H9 (cell line): ENCODE results near the gene NOL11. TPM values are rescaled to one million over a fixed set of nuclear protein-coding genes. Genes with fewer than 3 reads are reported as not detected.

Experiments used
- DNase-seq: peaks from one replicate; pipeline ENCODE4 v3.0.0-alpha.2; 2017
- H2AFZ ChIP-seq: one replicate; pipeline ENCODE4 v1.6.1; 2013; ENCODE audit warnings: mild to moderate bottlenecking, low read length, control low read depth, moderate library complexity
- H2AK5ac ChIP-seq: 2 replicates; pipeline ENCODE4 v1.6.1; 2013; ENCODE audit warnings: low read length, control low read depth, mixed read lengths; ENCODE audit not compliant: insufficient read length
- H2BK120ac ChIP-seq: one replicate; pipeline ENCODE4 v1.6.1; 2013; ENCODE audit warnings: low read depth, mild to moderate bottlenecking, low read length, control low read depth, inconsistent platforms; ENCODE audit not compliant: poor library complexity, severe bottlenecking
- H2BK12ac ChIP-seq: 2 replicates; pipeline ENCODE4 v1.6.1; 2013; ENCODE audit warnings: low read length, control low read depth, mixed read lengths, low read depth; ENCODE audit not compliant: insufficient read length
- H2BK15ac ChIP-seq: 2 replicates; pipeline ENCODE4 v1.6.1; 2013; ENCODE audit warnings: low read depth, low read length, control low read depth
- H2BK20ac ChIP-seq: one replicate; pipeline ENCODE4 v1.6.1; 2013; ENCODE audit warnings: low read depth, mild to moderate bottlenecking, low read length, control low read depth, inconsistent platforms; ENCODE audit not compliant: poor library complexity, severe bottlenecking
- H2BK5ac ChIP-seq: 2 replicates; pipeline ENCODE4 v1.6.1; 2013; ENCODE audit warnings: low read length, control low read depth, mixed read lengths; ENCODE audit not compliant: insufficient read length
- H3K14ac ChIP-seq: 2 replicates; pipeline ENCODE4 v1.6.1; 2013; ENCODE audit warnings: low read length, control low read depth; ENCODE audit not compliant: insufficient read depth
- H3K18ac ChIP-seq: 2 replicates; pipeline ENCODE4 v1.6.1; 2013; ENCODE audit warnings: low read depth, mild to moderate bottlenecking, mixed read lengths, low read length, control low read depth; ENCODE audit not compliant: insufficient read length
- H3K23ac ChIP-seq: 2 replicates; pipeline ENCODE4 v1.6.1; 2013; ENCODE audit warnings: low read length, control low read depth, mixed read lengths, low read depth; ENCODE audit not compliant: insufficient read length
- H3K23me2 ChIP-seq: 2 replicates; pipeline ENCODE4 v1.6.1; 2013; ENCODE audit warnings: low read depth, mild to moderate bottlenecking, mixed read lengths, low read length, control low read depth; ENCODE audit not compliant: insufficient read length, poor library complexity, severe bottlenecking
- H3K27ac ChIP-seq: 2 replicates; pipeline ENCODE4 v1.5.1; 2013; ENCODE audit warnings: low read length, control low read depth, mixed read lengths, low read depth; ENCODE audit not compliant: insufficient read length
- H3K27me3 ChIP-seq: 2 replicates; pipeline ENCODE4 v1.6.1; 2013; ENCODE audit warnings: low read length, control low read depth, inconsistent platforms; ENCODE audit not compliant: insufficient read depth
- H3K4ac ChIP-seq: 2 replicates; pipeline ENCODE4 v1.6.1; 2013; ENCODE audit warnings: low read depth, mild to moderate bottlenecking, control low read depth, inconsistent platforms, low read length, moderate library complexity
- H3K4me1 ChIP-seq: 2 replicates; pipeline ENCODE4 v1.6.1; 2013; ENCODE audit warnings: low read length, control low read depth, inconsistent platforms; ENCODE audit not compliant: insufficient read depth
- H3K4me2 ChIP-seq: 2 replicates; pipeline ENCODE4 v1.6.1; 2013; ENCODE audit warnings: low read length, control low read depth, mixed read lengths; ENCODE audit not compliant: insufficient read length, insufficient read depth
- H3K56ac ChIP-seq: 2 replicates; pipeline ENCODE4 v1.6.1; 2013; ENCODE audit warnings: low read depth, mild to moderate bottlenecking, mixed read lengths, low read length, control low read depth; ENCODE audit not compliant: insufficient read length
- H3K79me1 ChIP-seq: 2 replicates; pipeline ENCODE4 v1.6.1; 2013; ENCODE audit warnings: low read depth, mild to moderate bottlenecking, moderate library complexity, low read length, control low read depth, inconsistent platforms; ENCODE audit not compliant: insufficient read depth, poor library complexity, severe bottlenecking
- H3K79me2 ChIP-seq: 2 replicates; pipeline ENCODE4 v1.6.1; 2013; ENCODE audit warnings: low read length, control low read depth, inconsistent platforms; ENCODE audit not compliant: insufficient read depth
- H3K9ac ChIP-seq: 2 replicates; pipeline ENCODE4 v1.6.1; 2013; ENCODE audit warnings: low read length, control low read depth, mixed read lengths; ENCODE audit not compliant: insufficient read length; ENCODE audit errors: extremely low read depth
- H3K9me3 ChIP-seq: one replicate; pipeline ENCODE4 v1.6.1; 2013; ENCODE audit warnings: low read depth, low read length, inconsistent platforms; ENCODE audit not compliant: control insufficient read depth
- H3T11ph ChIP-seq: one replicate; pipeline ENCODE4 v1.6.1; 2013; ENCODE audit warnings: mild to moderate bottlenecking, low read length, control low read depth, inconsistent platforms
- H4K20me1 ChIP-seq: one replicate; pipeline ENCODE4 v1.6.1; 2013; ENCODE audit not compliant: control insufficient read depth, insufficient read length, insufficient read depth
- H4K5ac ChIP-seq: 2 replicates; pipeline ENCODE4 v1.6.1; 2013; ENCODE audit warnings: low read depth, mild to moderate bottlenecking, mixed read lengths, low read length, control low read depth; ENCODE audit not compliant: insufficient read length
- H4K8ac ChIP-seq: replicated peaks from 2 replicates; pipeline ENCODE4 v1.6.1; 2013; ENCODE audit warnings: low read length, control low read depth, mixed read lengths, low read depth; ENCODE audit not compliant: insufficient read length
- H4K91ac ChIP-seq: 2 replicates; pipeline ENCODE4 v1.6.1; 2013; ENCODE audit warnings: low read depth, mild to moderate bottlenecking, moderate library complexity, mixed read lengths, low read length, control low read depth; ENCODE audit not compliant: insufficient read length
- H3K27ac Mint-ChIP-seq, 3 experiments: 2 replicates in 2 of 3; 3 replicates in 1 of 3; pipeline ENCODE4 v1.8.0; 2020 to 2021; ENCODE audit warnings: mixed read lengths in 3 of 3, mild to moderate bottlenecking in 1 of 3, moderate library complexity in 1 of 3
- H3K27me3 Mint-ChIP-seq: 2 replicates; pipeline ENCODE4 v1.8.0; 2021; ENCODE audit warnings: low read depth, mild to moderate bottlenecking, moderate library complexity, mixed read lengths
- H3K36me3 Mint-ChIP-seq, 3 experiments: 2 replicates in 2 of 3; 3 replicates in 1 of 3; pipeline ENCODE4 v1.8.0; 2020 to 2021; ENCODE audit warnings: low read depth in 3 of 3, mixed read lengths in 3 of 3; ENCODE audit not compliant: insufficient read depth in 1 of 3
- H3K4me1 Mint-ChIP-seq, 2 experiments: 2 replicates each; pipeline ENCODE4 v1.8.0; 2020; ENCODE audit warnings: mixed read lengths in 2 of 2
- H3K4me3 Mint-ChIP-seq, 2 experiments: 2 replicates in 1 of 2; 3 replicates in 1 of 2; pipeline ENCODE4 v1.8.0; 2020 to 2021; ENCODE audit warnings: mild to moderate bottlenecking in 2 of 2, mixed read lengths in 2 of 2, moderate library complexity in 1 of 2
- H3K9me3 Mint-ChIP-seq, 2 experiments: 2 replicates in 1 of 2; 3 replicates in 1 of 2; pipeline ENCODE4 v1.8.0; 2020; ENCODE audit warnings: mild to moderate bottlenecking in 2 of 2, mixed read lengths in 2 of 2, moderate library complexity in 1 of 2
- CTCF ChIP-seq: fragments of 200-600 bp; sonication (generic); conservative IDR thresholded peaks from 3 replicates; pipeline ENCODE4 v1.8.0; 2021; ENCODE audit warnings: antibody characterized with exemption, mild to moderate bottlenecking
- WGBS: extraction: QIAGEN DNeasy Blood & Tissue Kit; methylation state at CpG from one replicate; pipeline ENCODE4 v1.1.7; 2013; ENCODE audit warnings: missing lambda C conversion rate, low lambda C conversion rate, mixed read lengths; ENCODE audit not compliant: insufficient read length; ENCODE audit errors: extremely low coverage; 5-methylcytosine and 5-hydroxymethylcytosine counted together
- total RNA-seq: library from RNA; stranded (reverse); gene quantifications from 2 replicates; pipeline ENCODE4 v1.2.1, GENCODE V29; 2021

Gene NOL11
- total RNA-seq, 1 experiment from 2014 or later = 114 TPM

GRCh38 chr17:67680445-67681224 is 37.1 kb upstream of the NOL11 start:
- H3K27me3 Mint-ChIP-seq = no peaks in the 10 kb centered on the region
- no peak for TF ChIP-seq CTCF

More at GRCh38 chr17:67680445-67681224, 37.1 kb upstream of the NOL11 start:
- Mint-ChIP-seq H3K36me3 (peaks cover 0 to 6% (median 0%) of the 10 kb centered on the region in 3 experiments; a peak in 4 of 7 replicates), H3K4me3 (no peak overlapping the region), H3K4me1 (peaks cover 4 to 7% of the 10 kb centered on the region in 2 experiments; a peak in 3 of 4 replicates), H3K9me3 (no peaks in the 10 kb centered on the region), H3K27ac (peak overlapping the region in 1 of 3 experiments; percentile 26; a peak in 1 of 7 replicates)
- Histone ChIP-seq H3K18ac (no peak overlapping the region), H2AK5ac (no peak overlapping the region), H3K9me3 (no peaks in the 10 kb centered on the region), H3K14ac (no peak overlapping the region), H3K4me2 (no peak overlapping the region), H3K79me1 (no peaks in the 10 kb centered on the region), H4K8ac (no peak overlapping the region), H3K4ac (no peak overlapping the region), H2BK12ac (no peak overlapping the region), H3K9ac (no peak overlapping the region), H2BK5ac (no peak overlapping the region), H3K56ac (no peak overlapping the region), H3K23ac (no peak overlapping the region), H4K20me1 (no peaks in the 10 kb centered on the region), H3K27me3 (no peaks in the 10 kb centered on the region), H3K4me1 (no peaks in the 10 kb centered on the region), H2BK120ac (no peak overlapping the region), H3T11ph (no peak overlapping the region), H3K79me2 (no peaks in the 10 kb centered on the region), H4K91ac (no peak overlapping the region), H4K5ac (no peak overlapping the region), H2BK15ac (no peak overlapping the region), H2BK20ac (no peak overlapping the region), H2AFZ (no peak overlapping the region), H3K23me2 (no peaks in the 10 kb centered on the region), H3K27ac (no peak overlapping the region)
- 100% methylated on average over 1 of the region's 8 CpGs for WGBS
- DNase-seq = no peak
